ENCODE data around the gene RXRA.

Gene RXRA

DNA sequence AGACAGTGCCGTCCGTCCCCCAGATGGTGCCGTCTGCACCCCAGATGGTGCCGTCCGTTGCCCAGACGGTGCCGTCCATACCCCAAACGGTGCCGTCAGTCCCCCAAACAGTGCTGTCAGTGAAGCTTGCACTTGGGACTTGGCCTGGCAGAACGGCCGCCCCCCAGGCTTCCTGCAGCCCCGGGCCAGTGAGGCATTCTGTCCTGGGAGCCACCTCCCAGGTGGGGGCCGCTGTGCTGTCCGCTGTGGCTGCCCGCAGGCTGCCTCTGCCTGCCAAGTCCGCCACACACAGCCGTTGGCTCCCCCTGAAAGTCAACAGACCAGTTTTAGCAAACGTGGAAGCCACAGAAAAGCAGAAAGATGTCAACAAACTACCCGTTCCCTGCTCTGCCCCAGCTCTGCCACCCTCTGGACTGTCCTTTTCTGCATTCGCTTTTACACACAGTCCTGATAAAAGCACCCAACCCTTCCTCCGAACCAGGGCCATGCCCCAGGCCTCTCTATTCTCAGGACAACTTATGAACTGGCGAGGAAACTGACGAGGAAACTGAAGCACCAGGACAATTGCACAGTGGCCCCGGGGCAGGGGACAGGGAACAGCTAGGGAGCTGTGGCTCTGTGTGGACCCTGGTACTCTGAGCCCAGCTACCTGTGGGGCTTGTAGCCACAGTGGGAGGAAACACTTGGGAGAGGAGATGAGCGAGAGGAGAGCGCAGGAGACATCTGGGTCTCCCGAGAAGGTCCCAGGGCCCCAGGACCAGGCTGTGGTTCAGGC, 39.6 kb upstream of the RXRA start:
- TF ChIP-seq GABPA (IDR thresholded peaks at IDR 0.05; ENCODE audit: low read depth), result no peak
- TF ChIP-seq, protein P1, sequence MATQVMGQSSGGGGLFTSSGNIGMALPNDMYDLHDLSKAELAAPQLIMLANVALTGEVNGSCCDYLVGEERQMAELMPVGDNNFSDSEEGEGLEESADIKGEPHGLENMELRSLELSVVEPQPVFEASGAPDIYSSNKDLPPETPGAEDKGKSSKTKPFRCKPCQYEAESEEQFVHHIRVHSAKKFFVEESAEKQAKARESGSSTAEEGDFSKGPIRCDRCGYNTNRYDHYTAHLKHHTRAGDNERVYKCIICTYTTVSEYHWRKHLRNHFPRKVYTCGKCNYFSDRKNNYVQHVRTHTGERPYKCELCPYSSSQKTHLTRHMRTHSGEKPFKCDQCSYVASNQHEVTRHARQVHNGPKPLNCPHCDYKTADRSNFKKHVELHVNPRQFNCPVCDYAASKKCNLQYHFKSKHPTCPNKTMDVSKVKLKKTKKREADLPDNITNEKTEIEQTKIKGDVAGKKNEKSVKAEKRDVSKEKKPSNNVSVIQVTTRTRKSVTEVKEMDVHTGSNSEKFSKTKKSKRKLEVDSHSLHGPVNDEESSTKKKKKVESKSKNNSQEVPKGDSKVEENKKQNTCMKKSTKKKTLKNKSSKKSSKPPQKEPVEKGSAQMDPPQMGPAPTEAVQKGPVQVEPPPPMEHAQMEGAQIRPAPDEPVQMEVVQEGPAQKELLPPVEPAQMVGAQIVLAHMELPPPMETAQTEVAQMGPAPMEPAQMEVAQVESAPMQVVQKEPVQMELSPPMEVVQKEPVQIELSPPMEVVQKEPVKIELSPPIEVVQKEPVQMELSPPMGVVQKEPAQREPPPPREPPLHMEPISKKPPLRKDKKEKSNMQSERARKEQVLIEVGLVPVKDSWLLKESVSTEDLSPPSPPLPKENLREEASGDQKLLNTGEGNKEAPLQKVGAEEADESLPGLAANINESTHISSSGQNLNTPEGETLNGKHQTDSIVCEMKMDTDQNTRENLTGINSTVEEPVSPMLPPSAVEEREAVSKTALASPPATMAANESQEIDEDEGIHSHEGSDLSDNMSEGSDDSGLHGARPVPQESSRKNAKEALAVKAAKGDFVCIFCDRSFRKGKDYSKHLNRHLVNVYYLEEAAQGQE (IDR thresholded peaks at IDR 0.05; ENCODE audit: insufficient replicate concordance, low read depth), result no peak
- no peak for TF ChIP-seq SPI1 (IDR thresholded peaks at IDR 0.05; ENCODE audit: borderline replicate concordance, low read depth)
- TF ChIP-seq, protein P2, sequence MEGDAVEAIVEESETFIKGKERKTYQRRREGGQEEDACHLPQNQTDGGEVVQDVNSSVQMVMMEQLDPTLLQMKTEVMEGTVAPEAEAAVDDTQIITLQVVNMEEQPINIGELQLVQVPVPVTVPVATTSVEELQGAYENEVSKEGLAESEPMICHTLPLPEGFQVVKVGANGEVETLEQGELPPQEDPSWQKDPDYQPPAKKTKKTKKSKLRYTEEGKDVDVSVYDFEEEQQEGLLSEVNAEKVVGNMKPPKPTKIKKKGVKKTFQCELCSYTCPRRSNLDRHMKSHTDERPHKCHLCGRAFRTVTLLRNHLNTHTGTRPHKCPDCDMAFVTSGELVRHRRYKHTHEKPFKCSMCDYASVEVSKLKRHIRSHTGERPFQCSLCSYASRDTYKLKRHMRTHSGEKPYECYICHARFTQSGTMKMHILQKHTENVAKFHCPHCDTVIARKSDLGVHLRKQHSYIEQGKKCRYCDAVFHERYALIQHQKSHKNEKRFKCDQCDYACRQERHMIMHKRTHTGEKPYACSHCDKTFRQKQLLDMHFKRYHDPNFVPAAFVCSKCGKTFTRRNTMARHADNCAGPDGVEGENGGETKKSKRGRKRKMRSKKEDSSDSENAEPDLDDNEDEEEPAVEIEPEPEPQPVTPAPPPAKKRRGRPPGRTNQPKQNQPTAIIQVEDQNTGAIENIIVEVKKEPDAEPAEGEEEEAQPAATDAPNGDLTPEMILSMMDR (IDR thresholded peaks at IDR 0.05; ENCODE audit: insufficient read depth, low read length), result no peak
- no peak for TF ChIP-seq POLR2AphosphoS5 (IDR thresholded peaks at IDR 0.05; ENCODE audit: low read depth)
- no peak overlapping the region for H3K27ac ChIP-seq (replicated peaks)
- no peak overlapping the region for H3K4me3 ChIP-seq (replicated peaks; ENCODE audit: insufficient read depth, low read length)
- H3K27me3 ChIP-seq (ENCODE audit: insufficient read depth, poor library complexity, severe bottlenecking), result no peaks in the 10 kb centered on the region
- no peak for DNase-seq (ENCODE audit: low read depth in 1 of 2, low spot score in 1 of 2)

DNA sequence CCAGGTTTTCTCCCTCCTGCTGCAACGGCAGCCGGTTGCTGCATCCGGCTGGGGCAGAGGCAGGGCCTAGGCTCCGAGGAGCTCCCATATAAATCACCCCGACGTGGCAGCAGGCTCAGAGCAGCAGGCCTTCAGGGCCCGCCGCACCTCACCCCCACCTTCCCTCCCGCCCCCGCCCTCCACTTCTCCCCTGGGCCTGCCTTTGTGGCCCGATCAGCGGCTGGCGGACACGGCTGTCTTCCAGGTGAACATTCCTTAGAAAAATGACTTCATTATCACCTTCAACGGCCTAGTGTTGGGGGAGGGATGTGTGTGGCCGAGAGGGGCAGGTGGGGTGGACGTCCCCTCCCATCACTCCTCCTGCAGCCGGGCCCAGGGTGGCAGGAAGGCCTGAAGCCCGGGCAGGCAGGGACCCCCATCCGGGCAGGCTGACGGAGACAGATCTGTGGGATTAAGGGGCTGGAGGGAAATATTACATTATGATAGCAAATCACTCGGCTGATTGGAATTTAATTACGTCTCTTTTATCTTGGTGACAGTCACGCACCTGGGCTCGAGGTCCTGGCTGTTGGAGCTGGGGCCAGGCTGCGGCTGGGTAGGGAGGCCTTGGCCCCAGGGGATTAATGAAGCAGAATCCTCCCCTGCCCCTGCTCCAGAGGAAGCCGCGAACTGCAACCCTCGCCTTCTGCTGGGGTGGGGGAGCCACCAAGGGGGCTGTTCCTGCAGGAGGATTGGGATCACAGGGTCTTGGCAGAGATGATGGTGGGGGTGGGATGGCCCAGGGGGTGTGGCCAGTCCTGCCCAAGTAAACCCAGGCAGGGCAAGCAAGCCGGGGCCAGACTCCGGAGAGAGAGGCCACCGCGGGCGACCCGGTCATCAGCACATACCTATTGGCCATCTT, 38.4 kb upstream of the RXRA start:
- no peaks in the 10 kb centered on the region for H3K27me3 ChIP-seq (ENCODE audit: insufficient read depth, poor library complexity, severe bottlenecking)
- DNase-seq (ENCODE audit: low read depth in 1 of 2, low spot score in 1 of 2), result no peak
- TF ChIP-seq, protein P1 (IDR thresholded peaks at IDR 0.05; ENCODE audit: insufficient replicate concordance, low read depth), result no peak
- TF ChIP-seq POLR2AphosphoS5 (IDR thresholded peaks at IDR 0.05; ENCODE audit: low read depth) (no peak), GABPA (IDR thresholded peaks at IDR 0.05; ENCODE audit: low read depth) (no peak), SPI1 (IDR thresholded peaks at IDR 0.05; ENCODE audit: borderline replicate concordance, low read depth) (no peak)
- TF ChIP-seq, protein P2 (IDR thresholded peaks at IDR 0.05; ENCODE audit: insufficient read depth, low read length), result no peak
- no peak overlapping the region for H3K27ac ChIP-seq (replicated peaks)
- H3K4me3 ChIP-seq (replicated peaks; ENCODE audit: insufficient read depth, low read length), result no peak overlapping the region

DNA sequence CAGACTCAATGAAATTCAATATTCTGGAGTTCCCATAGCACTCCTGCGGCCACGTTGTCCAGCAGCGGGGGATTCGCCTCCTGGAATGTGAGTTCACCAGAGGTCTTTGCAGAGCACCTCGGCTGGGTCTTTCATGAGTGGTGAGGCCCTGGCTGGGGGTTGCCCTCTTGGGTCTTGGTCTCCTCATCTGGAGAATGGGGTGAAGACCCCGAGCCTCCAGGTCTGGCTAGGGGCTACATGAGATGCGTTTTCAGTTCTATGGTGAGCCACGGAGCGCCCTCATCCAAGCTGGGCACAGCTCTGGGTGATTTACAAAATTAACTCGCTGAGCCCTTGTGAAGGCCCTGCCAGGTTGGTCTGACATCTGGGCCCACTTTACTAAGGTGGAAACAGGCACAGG, 37.5 kb upstream of the RXRA start:
- DNase-seq (ENCODE audit: low read depth in 1 of 2, low spot score in 1 of 2), result no peak
- Histone ChIP-seq H3K27me3 (ENCODE audit: insufficient read depth, poor library complexity, severe bottlenecking) (no peaks in the 10 kb centered on the region), H3K4me3 (replicated peaks; ENCODE audit: insufficient read depth, low read length) (no peak overlapping the region), H3K27ac (replicated peaks) (no peak overlapping the region)
- TF ChIP-seq POLR2AphosphoS5 (IDR thresholded peaks at IDR 0.05; ENCODE audit: low read depth) (no peak), SPI1 (IDR thresholded peaks at IDR 0.05; ENCODE audit: borderline replicate concordance, low read depth) (no peak), GABPA (IDR thresholded peaks at IDR 0.05; ENCODE audit: low read depth) (no peak)
- TF ChIP-seq, protein P2 (IDR thresholded peaks at IDR 0.05; ENCODE audit: insufficient read depth, low read length), result no peak
- TF ChIP-seq, protein P1 (IDR thresholded peaks at IDR 0.05; ENCODE audit: insufficient replicate concordance, low read depth), result no peak
